Erythroblast (primary cell): ENCODE results near the gene RNGTT.

ENCODE experiments used
- GATA1 ChIP-seq: IDR thresholded peaks from 2 replicates; pipeline ENCODE4 v1.6.1; 2011; ENCODE audit warnings: low read depth, mild to moderate bottlenecking, control low read depth, low read length, moderate library complexity
- POLR2A ChIP-seq: IDR thresholded peaks from 2 replicates; pipeline ENCODE4 v1.6.1; 2011; ENCODE audit warnings: mild to moderate bottlenecking, low read length

- TF ChIP-seq POLR2A: no peak
- no peak for TF ChIP-seq GATA1
Measured at GRCh38 chr6:88914180-88914579, 49.2 kb downstream of the RNGTT start.
